GM12872 (cell line): ENCODE results near the gene DACH1.

Experiments used
- TF ChIP-seq, protein P1 (sequence below): IDR thresholded peaks from 3 replicates; pipeline ENCODE4 v1.5.1; 2011; ENCODE audit warnings: low read depth, mild to moderate bottlenecking, low read length, moderate library complexity; ENCODE audit not compliant: insufficient read depth

The DACH1 gene

DNA sequence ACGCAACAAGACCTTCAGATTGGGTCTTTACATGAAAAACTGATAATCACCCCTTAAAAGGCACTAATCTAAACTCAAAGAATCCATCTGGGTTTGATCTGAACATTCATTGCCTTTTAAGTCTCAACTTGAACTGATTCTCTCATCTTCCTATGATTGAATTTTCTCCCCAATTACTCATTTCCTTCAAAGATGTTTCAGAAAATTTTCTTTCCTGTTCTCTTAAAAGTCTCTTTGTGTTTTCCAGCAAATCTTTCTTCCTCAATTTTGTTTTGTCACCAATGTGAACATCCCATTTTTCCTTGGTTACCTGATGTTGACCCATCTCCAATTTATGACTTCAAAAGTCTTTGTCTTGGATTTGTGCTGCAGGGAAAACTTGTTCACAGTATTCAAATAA is 234.3 kb downstream of the DACH1 start:
- TF ChIP-seq, protein P1, sequence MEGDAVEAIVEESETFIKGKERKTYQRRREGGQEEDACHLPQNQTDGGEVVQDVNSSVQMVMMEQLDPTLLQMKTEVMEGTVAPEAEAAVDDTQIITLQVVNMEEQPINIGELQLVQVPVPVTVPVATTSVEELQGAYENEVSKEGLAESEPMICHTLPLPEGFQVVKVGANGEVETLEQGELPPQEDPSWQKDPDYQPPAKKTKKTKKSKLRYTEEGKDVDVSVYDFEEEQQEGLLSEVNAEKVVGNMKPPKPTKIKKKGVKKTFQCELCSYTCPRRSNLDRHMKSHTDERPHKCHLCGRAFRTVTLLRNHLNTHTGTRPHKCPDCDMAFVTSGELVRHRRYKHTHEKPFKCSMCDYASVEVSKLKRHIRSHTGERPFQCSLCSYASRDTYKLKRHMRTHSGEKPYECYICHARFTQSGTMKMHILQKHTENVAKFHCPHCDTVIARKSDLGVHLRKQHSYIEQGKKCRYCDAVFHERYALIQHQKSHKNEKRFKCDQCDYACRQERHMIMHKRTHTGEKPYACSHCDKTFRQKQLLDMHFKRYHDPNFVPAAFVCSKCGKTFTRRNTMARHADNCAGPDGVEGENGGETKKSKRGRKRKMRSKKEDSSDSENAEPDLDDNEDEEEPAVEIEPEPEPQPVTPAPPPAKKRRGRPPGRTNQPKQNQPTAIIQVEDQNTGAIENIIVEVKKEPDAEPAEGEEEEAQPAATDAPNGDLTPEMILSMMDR = no peak

DNA sequence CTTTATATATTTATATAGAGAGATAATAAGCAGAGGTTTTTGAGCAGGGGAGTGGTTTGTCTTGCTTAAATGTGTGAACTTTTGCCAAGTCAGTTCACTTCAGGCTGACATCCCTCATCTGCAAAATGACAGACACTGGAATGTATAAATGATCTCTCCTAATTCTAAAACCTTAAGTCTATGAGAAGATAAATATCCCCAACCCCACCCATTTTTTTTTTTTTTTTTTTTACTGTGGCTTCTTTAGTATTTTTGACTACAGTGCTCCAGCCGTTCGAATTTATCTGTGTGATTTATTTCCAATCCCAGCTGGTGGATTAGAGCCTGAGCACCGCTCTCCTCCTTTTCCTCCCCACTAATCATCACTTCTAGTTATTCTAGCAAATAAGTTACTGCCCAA is 234.8 kb downstream of the DACH1 start:
- TF ChIP-seq, protein P1 = no peak

- TF ChIP-seq, protein P1 = no peak
Measured at GRCh38 chr13:71629167-71629566, 237.8 kb downstream of the DACH1 start.

DNA sequence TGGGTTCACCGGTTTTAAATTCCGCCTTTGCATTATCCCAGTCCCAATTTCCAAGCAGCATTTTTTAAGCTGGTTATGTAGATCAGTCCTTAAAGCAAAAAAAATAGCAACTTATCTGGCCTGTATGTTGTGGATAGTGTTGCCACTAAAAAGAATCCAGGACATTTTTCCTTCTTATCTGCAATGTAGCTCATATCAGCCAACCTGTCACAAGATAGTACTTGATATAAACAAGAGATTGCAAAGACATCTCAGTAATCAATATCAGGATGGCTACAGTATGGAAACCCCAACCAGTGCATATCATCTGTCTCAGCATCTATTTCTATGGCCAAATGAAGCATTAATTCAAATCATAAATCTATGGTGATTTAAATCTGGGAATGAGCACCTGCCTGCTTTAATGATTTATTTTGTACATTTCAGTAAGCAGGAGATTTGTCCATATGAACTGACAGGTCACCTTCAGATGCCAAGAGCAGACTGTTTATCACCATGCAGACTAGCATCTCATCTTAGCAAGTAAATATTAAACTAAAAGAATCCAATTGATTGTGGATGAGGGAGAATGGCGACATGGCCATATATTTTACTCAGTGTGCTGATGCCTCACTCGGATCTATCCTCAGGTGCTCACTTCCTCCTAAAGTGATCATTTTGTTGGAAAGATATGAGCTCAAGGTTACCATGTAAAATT is 240.4 kb downstream of the DACH1 start:
- TF ChIP-seq, protein P1 = no peak

DNA sequence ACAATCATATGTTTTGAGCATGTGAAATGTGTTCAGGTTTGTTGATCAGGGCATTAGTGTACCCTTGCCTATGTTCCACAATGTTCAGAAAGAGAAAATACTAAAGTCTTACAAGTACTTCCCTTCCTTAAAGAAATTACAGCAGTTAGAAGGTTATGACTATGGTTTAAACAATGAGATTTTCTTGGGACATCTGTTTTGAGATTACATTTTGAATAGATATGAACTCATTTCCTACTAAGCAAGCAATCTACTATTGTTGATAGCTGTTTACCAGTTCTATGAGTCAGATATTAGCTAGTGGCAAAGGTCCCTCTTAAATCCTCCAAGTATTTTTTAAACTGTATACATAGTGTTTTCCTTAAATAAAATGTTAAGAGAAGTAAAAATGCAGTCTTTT is 241.3 kb downstream of the DACH1 start:
- TF ChIP-seq, protein P1 = no peak

DNA sequence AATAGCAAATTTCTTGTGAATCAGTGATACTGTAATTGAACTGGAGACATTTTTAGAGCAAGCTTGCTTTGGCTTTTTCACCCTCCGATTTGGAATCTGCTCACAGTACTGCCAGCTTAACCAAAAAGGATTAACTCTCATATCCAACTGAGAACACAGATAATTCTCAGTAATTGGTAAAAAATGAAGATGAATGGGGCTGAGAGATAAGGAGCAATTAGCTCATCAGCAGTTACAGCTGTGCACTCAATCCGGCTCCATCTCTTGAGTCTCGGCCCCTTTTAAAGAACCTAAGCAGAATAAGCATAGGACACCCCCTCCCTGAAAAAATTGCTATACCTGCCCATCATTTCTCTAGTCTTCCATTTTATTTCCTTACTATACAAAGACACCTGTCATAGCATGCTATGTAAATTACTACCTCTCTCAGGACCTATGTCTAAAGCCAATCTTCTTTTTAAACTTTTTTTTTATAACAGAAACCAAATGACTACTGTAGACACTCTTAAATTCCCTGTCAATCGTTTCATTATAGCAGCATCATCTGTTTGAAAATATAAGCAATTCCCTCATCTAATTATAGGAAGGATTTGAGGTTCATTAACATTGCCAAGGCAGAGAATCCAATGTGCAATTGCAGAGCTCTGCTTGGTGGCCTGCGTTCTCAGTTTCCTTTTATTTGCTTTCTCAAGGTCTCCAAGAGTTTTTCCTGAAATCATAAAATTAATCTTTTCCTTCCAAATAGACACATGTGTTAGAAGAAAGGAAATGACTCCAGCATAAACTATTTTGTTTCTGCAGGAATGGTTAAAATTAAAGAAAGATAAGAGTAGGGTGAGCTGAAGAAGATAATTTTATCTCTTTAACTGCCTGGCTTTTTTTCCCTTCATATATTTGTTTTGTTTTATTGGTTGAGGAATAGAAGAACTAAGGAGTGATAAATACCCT is 242.1 kb downstream of the DACH1 start:
- TF ChIP-seq, protein P1 = no peak
